ENCODE measurements around the gene SLC25A30.

DNA sequence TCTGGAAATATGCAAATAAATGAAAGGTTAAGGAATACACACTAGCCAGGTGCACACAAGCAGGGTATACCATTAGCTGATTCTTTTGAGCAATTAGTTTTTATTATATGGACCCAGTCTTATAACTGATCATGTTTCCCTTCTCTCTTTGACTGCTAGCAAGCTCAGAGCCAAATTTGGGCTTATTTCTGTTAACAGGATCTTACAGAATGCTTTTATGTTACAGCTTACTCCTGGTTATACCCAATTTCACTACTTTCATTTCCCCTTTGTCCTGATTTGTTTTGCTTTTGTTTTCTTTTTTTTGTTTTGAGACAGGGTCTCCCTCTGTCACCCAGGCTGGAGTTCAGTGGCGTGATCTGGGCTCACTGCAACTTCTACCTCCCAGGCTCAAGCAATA is 64.3 kb downstream of the SLC25A30 start:
- TF ChIP-seq, protein P1, sequence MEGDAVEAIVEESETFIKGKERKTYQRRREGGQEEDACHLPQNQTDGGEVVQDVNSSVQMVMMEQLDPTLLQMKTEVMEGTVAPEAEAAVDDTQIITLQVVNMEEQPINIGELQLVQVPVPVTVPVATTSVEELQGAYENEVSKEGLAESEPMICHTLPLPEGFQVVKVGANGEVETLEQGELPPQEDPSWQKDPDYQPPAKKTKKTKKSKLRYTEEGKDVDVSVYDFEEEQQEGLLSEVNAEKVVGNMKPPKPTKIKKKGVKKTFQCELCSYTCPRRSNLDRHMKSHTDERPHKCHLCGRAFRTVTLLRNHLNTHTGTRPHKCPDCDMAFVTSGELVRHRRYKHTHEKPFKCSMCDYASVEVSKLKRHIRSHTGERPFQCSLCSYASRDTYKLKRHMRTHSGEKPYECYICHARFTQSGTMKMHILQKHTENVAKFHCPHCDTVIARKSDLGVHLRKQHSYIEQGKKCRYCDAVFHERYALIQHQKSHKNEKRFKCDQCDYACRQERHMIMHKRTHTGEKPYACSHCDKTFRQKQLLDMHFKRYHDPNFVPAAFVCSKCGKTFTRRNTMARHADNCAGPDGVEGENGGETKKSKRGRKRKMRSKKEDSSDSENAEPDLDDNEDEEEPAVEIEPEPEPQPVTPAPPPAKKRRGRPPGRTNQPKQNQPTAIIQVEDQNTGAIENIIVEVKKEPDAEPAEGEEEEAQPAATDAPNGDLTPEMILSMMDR (IDR thresholded peaks at IDR 0.05 in 8 of 11, conservative IDR thresholded peaks at IDR 0.05 in 3 of 11) = no peak
- no peak for TF ChIP-seq POLR2A (IDR thresholded peaks at IDR 0.05)
- no peak for TF ChIP-seq POLR2AphosphoS5 (IDR thresholded peaks at IDR 0.05)
